ENCODE data around the gene ZC3H4.
A peak's percentile ranks its signal among the peaks of the same experiment; 100 is the strongest.
"Not testable (repeated sequence)": the region's sequence is repeated elsewhere in the genome, so short reads cannot be mapped to it uniquely, and the experiment has no call there.

ZC3H4 gene

DNA sequence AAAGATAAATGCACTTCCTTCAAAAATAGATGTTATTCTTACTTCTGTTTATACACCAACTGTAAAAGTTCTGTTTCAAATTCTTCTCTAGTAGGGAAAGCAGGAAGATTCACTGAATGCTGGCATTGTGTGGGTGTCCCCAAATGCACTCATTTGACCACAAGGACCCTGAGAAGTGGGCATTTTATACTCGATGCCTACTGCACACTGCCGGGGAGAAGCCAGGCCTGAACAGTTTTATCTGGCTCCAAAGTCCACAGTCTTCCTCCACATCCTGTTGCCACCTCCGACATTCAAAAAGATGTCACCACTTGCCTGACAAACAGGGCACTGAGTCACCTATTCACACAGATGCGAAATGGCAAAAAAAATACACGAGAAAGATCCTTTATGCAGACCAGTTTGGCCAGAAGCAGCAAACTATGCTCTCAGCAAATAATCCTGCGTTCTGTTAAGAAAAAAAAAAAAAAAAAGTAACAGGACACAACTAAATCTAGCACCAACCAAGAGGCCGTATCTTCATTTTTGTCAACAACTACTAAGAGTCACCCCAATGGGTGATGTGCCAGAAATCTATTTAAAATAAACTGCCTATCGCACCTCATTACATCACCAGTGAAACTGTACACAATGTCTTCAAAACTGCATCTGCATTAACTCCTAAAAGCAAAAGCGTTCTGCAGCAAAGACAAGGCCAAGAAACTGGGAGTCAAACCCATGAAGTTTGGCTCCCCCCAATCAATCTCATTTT, 6.2 kb downstream of the ZC3H4 start:
- DNase-seq = peak; percentile 80

DNA sequence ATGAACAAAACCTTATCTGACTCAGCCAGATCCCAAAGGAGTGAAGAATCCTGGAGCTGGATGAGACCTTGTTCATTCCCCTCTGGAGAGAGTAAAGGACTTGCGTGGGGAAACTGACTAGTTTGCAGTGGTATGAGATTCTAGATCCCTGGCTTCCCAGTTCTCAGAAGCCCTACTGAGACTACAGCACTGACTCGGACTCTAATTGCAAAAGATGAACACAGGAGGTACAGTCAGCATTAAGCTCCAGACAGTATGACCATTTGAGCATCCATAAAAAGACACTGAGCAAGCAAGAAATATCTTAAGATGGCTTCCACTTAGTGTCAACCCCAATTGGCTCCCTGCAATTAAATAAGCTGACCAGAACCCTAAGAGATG, 6.8 kb downstream of the ZC3H4 start:
- no peak for DNase-seq

GRCh38 chr19:47105874-47106273, 7.7 kb downstream of the ZC3H4 start:
- no peak for DNase-seq

DNA sequence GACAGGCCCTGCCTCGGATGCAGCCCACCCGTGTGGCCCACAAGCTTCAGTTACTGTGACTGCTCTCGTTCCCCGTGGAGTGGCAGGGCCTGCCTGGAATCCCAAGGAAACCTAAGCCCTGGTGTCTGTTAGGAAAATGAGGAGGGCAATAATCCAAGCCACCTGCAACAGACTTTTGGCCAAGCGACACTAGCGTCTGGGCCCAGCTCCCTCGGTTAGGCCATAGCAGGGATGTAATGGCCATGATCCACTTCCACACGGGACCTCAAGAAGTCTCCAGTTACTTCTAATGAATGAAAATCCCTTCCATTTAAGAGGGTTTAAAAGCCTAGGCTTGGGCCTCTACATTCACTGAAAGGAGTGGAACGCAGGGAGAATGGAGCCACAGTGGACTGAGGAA, 8.9 kb downstream of the ZC3H4 start:
- no peak for DNase-seq

GRCh38 chr19:47102346-47103060, 11.1 kb downstream of the ZC3H4 start:
- DNase-seq = no peak

- DNase-seq = not testable (repeated sequence)
These were observed 12.5 kb downstream of the ZC3H4 start for GRCh38 chr19:47101116-47101515.

GRCh38 chr19:47100290-47100689, 13.3 kb downstream of the ZC3H4 start:
- DNase-seq = peak; percentile 41

- DNase-seq = no peak
These were observed 14.0 kb downstream of the ZC3H4 start for GRCh38 chr19:47099576-47100050.

DNA sequence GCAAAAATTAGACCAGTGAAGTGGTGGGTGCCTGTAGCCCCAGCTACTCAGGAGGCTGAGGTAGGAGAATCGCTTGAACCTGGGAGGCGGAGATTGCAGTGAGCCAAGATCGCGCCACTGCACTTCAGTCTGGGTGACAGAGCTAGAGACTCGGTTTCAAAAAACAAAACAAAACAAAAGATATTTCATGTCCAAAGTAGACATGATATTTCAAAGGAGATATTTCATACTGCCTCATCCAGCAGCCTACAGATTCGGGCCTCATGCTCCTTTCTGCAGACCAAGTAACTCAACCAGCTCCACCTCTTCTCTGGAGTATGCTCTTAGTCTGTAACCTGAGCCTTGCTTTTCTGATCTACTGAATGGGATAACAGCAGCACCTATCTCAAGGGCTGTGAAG, 15.0 kb downstream of the ZC3H4 start:
- DNase-seq = no peak

GRCh38 chr19:47097396-47098201, 16.0 kb downstream of the ZC3H4 start:
- DNase-seq = no peak

DNA sequence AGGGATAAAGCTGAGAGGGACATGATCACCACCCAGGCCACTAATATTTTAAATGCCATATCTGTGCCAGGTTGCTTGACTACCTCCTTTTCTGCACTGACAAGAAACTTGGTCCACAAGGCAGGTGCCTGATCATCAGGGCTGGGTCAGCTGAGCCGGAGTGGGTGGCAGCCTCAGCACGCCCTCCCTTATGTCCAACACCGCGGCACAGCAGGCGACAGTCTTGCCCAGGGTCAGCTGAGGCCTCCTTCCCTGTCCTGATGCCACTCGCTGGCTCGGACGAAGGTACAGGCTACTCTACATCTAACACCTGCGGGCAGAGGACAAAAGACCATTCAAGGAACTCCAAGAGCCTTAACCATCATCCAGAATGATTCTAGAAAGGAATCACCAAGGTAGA, 16.9 kb downstream of the ZC3H4 start:
- DNase-seq = no peak

DNA sequence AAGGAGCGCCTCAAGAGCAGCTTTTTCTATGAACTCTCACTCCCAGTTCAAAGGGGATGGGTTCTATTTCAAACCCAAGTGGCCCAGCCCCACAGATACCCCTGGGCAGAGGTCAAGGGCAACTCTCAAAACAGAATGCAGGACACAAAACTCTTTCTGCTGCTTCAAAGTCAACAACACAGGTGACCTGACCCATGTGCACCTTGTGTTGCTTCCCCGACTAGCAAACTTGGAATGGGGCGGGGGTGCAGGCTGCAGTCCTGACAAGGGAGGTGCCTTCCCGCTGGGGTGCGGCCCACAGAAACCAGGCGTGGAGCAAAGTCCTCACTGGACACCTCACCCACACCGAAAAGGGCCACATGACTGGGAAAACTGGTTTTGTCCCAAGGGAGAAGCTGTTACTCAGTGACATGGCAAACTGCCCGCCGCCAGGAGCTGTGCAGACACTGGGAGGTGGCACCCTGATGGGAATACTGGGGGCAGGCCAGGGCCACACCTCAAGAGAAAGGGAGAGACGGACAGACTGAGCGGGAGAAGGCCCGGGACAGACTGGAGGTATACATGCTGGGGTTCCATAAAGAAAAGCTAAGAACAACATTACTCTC, 17.4 kb downstream of the ZC3H4 start:
- no peak for DNase-seq

GRCh38 chr19:47095476-47096099, 18.0 kb downstream of the ZC3H4 start:
- DNase-seq = peak; percentile 49

DNA sequence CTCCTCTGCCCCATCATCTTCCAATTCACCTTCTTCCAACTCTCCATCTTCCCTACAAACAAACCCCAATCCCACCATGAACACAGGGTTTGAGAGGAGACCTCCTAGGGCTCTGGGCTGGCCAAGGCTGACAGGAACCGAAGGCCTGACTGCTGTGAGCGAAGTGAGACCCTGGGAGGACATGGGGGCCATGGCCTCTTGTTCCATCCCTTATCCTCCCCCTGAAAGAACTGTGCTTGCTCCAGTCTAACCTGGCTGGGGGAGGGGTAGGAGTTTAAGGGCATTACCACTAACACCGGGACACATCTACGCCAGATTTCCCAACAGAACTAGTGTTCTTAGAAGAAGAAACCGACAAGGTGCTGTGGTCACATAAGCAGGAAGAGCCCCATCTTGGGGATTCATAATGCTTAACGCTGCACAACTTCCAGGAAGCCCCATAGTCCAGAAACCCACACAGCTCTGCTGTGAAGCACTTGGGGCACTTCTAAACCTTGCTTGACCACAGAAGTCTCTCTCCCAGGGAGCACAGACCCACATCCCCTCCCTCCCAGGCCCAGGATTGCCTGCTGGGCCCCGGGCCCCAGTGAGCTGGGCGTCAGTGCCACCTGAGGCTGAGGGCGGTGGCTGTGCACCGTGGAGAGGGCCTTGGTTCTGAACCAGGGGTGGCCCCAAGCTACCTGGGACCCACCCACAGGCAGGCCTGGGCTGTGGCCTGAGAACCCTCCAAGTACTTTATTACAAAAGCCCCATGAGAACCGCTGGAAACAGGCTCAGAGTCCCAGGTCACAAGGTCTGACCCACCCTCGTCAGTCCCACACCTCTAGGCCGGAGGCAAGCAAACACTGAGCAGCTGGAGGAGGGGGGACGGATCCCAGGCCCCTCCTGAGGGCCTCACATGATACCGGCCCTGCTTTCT, 18.8 kb downstream of the ZC3H4 start:
- peak; percentile 92 for DNase-seq

DNA sequence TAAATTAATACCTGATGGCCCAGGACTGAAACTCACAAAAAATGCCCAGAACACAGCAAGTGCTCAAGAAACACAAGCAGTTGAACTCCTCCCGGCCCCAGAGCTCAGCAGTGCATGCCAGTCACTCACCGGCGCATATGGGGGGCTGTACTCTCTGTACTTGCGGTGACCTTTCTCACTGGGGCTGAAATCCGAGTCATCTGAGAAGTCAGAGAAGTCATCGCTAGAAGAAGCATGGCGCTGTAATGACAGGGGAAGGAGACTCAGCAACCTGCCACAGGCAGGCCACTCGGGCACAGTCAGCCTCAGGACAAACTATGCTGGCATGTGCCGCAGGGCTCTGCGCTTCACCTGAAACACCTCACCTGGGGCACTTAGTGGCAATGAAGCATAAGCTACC, 19.7 kb downstream of the ZC3H4 start:
- DNase-seq = peak; percentile 83

DNA sequence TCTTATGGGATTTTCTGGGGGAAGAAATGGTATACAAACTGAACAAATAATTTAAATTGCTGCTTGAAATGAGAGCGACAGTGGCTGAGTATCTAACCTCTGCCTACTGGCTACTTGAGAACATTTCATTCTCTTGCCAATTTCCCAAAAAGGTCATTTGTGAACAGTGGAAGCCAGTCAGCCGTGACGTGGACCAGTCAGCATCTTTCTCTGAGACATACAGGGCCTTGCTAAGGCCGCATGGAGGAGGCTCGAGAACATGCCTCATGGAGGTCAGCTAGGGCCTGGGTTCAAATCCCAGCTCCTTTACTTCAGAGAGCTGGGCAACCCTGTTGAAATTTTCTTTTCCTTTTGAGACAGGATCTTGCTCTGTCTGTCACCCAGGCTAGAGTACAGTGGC, 20.3 kb downstream of the ZC3H4 start:
- peak; percentile 71 for DNase-seq

GRCh38 chr19:47089767-47090350, 23.7 kb downstream of the ZC3H4 start:
- no peak for DNase-seq

DNA sequence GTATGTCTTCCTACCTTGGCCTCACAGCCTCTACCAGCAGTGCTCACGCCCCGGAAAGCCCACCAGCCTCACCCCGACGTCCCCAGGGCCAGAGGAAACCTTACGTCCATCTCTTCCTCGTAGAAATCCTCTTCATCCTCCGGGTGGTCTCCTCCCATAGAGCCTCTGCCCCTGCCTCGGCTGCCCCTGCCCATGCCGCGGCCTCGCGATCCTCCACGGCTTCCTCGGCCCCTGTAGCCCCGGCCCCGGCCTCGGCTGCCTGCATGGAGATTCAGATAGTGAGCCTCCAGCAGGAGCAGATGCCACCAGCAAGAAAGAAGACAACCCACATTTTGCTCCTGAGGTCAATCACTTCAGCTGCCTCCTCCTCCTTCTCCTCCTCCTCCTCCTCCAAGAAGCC, 27.3 kb downstream of the ZC3H4 start:
- DNase-seq = no peak

GRCh38 chr19:47084879-47085439, 28.6 kb downstream of the ZC3H4 start:
- no peak for DNase-seq

- DNase-seq = no peak
These were observed 31.1 kb downstream of the ZC3H4 start for GRCh38 chr19:47082493-47082892.

DNA sequence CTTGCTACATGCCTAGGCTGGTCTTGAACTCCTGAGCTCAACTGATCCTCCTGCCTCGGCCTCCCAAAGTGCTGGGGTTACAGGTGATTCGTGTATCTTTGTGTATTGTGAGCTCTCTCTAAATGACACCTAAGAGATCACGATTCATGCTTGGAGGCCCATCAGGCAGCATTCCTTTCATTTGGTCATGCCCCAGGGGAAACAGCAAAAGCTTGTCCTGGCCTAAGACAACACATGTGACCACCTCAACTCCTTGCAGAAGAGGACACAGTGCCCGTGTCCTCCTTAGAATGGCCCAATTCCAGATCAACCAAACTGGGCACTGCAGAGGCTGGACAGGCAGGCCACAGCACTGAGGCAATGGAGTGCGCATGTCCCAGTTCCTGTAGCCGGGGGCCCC, 32.5 kb downstream of the ZC3H4 start:
- no peak for DNase-seq
